OCI-LY3 (cell line): ENCODE results near the gene AIRE.

Experiments used
- H2AFZ ChIP-seq: fragments of 200-600, 300-600 bp; shearing (Covaris generic); 2 replicates; pipeline ENCODE4 v1.6.0; 2014; ENCODE audit warnings: antibody characterized with exemption, low read depth, low read length
- H3K27ac ChIP-seq: fragments of 200-600, 300-600 bp; sonication (generic); 2 replicates; pipeline ENCODE4 v1.5.1; 2014; ENCODE audit warnings: mild to moderate bottlenecking, low read length, moderate library complexity, mixed read lengths
- H3K27me3 ChIP-seq: fragments of 200-600, 300-600 bp; sonication (generic); 2 replicates; pipeline ENCODE4 v1.6.1; 2014; ENCODE audit warnings: low read depth, low read length, mixed read lengths
- H3K36me3 ChIP-seq: fragments of 200-600, 300-600 bp; sonication (generic); replicated peaks from 2 replicates; pipeline ENCODE3; 2014; ENCODE audit warnings: low read depth, low read length, mixed read lengths
- H3K4me1 ChIP-seq: fragments of 300-600, 200-600 bp; sonication (generic); 2 replicates; pipeline ENCODE4 v1.6.1; 2014; ENCODE audit warnings: low read length, mixed read lengths
- H3K4me2 ChIP-seq: fragments of 200-600, 300-600 bp; sonication (generic); 2 replicates; pipeline ENCODE4 v1.6.1; 2014; ENCODE audit warnings: low read length, mixed read lengths
- H3K4me3 ChIP-seq: fragments of 300-600, 200-600 bp; sonication (generic); 2 replicates; pipeline ENCODE4 v1.5.1; 2014; ENCODE audit warnings: antibody characterized with exemption, mild to moderate bottlenecking, low read length, moderate library complexity
- H3K79me2 ChIP-seq: fragments of 300-600, 200-600 bp; shearing (Covaris generic); 2 replicates; pipeline ENCODE4 v1.6.1; 2014; ENCODE audit warnings: mild to moderate bottlenecking, low read length, mixed read lengths
- H3K9ac ChIP-seq: fragments of 300-600, 200-600 bp; shearing (Covaris generic); 2 replicates; pipeline ENCODE4 v1.6.0; 2014; ENCODE audit warnings: mild to moderate bottlenecking, low read length, moderate library complexity
- H3K9me3 ChIP-seq: fragments of 200-600, 300-600 bp; shearing (Covaris generic); 2 replicates; pipeline ENCODE4 v1.6.1; 2014; ENCODE audit warnings: low read length, mixed read lengths; ENCODE audit not compliant: insufficient read depth
- H4K20me1 ChIP-seq: fragments of 200-600, 300-600 bp; sonication (generic); 2 replicates; pipeline ENCODE4 v1.6.1; 2016; ENCODE audit warnings: low read length, mixed read lengths; ENCODE audit not compliant: insufficient read depth
- CTCF ChIP-seq: fragments of 200-600, 300-600 bp; sonication (generic); IDR thresholded peaks from 2 replicates; pipeline ENCODE4 v1.5.1; 2014; ENCODE audit warnings: antibody characterized with exemption, low read length, low read depth
- EZH2phosphoT487 ChIP-seq: fragments of 200-600 bp; shearing (Covaris generic); IDR thresholded peaks from 2 replicates; pipeline ENCODE4 v1.6.1; 2018; ENCODE audit warnings: antibody characterized with exemption, mixed run types, low read depth

The AIRE gene

GRCh38 chr21:44333509-44334328, 48.0 kb downstream of the AIRE start:
- Histone ChIP-seq H4K20me1 (peaks cover 4% of the 10 kb centered on the region), H3K4me2 (no peak overlapping the region)

GRCh38 chr21:44334329-44335030, 48.8 kb downstream of the AIRE start:
- Histone ChIP-seq H3K27me3 (no peaks in the 10 kb centered on the region), H3K79me2 (no peaks in the 10 kb centered on the region), H2AFZ (no peak overlapping the region), H3K4me3 (no peak overlapping the region), H3K4me2 (no peak overlapping the region), H3K9ac (no peak overlapping the region), H4K20me1 (peaks cover 4% of the 10 kb centered on the region), H3K27ac (no peak overlapping the region), H3K4me1 (peaks cover 4% of the 10 kb centered on the region; the same call in 1 of the 2 replicates), H3K36me3 (no peaks in the 10 kb centered on the region), H3K9me3 (no peaks in the 10 kb centered on the region)
- TF ChIP-seq EZH2phosphoT487 (no peak), CTCF (no peak)

More at GRCh38 chr21:44333509-44334328, 48.0 kb downstream of the AIRE start:
- Histone ChIP-seq H3K4me3 (no peak overlapping the region), H3K27ac (no peak overlapping the region), H3K9me3 (no peaks in the 10 kb centered on the region), H3K79me2 (no peaks in the 10 kb centered on the region), H3K4me1 (peaks cover 4% of the 10 kb centered on the region; the same call in 1 of the 2 replicates), H3K27me3 (no peaks in the 10 kb centered on the region), H2AFZ (no peak overlapping the region), H3K36me3 (no peaks in the 10 kb centered on the region), H3K9ac (no peak overlapping the region)
- TF ChIP-seq EZH2phosphoT487 (no peak), CTCF (no peak)

- Histone ChIP-seq H4K20me1 (peaks cover 4% of the 10 kb centered on the region), H3K9ac (no peak overlapping the region), H3K79me2 (no peaks in the 10 kb centered on the region), H2AFZ (no peak overlapping the region), H3K36me3 (no peaks in the 10 kb centered on the region), H3K4me2 (no peak overlapping the region), H3K27ac (no peak overlapping the region), H3K4me1 (peaks cover 10% of the 10 kb centered on the region), H3K9me3 (no peaks in the 10 kb centered on the region), H3K4me3 (no peak overlapping the region), H3K27me3 (no peaks in the 10 kb centered on the region)
- TF ChIP-seq CTCF (no peak), EZH2phosphoT487 (no peak)
Observed at GRCh38 chr21:44335266-44336059, 49.8 kb downstream of the AIRE start.

GRCh38 chr21:44337449-44337848, 51.8 kb downstream of the AIRE start:
- Histone ChIP-seq H3K4me2 (no peak overlapping the region), H3K27ac (no peak overlapping the region; the same call in 1 of the 2 replicates), H3K27me3 (no peaks in the 10 kb centered on the region), H4K20me1 (peaks cover 4% of the 10 kb centered on the region), H2AFZ (no peak overlapping the region), H3K4me3 (no peak overlapping the region), H3K9me3 (no peaks in the 10 kb centered on the region), H3K9ac (no peak overlapping the region), H3K36me3 (no peaks in the 10 kb centered on the region), H3K4me1 (peaks cover 12% of the 10 kb centered on the region), H3K79me2 (no peaks in the 10 kb centered on the region)
- no peak for TF ChIP-seq CTCF
- no peak for TF ChIP-seq EZH2phosphoT487
